Right hindlimb (tissue), 1 donor: ENCODE measurements around the gene MCM9.

Experiments used
- DNase-seq: peaks from one replicate; pipeline ENCODE4 v3.0.0-alpha.2; 2018

MCM9 gene

DNA sequence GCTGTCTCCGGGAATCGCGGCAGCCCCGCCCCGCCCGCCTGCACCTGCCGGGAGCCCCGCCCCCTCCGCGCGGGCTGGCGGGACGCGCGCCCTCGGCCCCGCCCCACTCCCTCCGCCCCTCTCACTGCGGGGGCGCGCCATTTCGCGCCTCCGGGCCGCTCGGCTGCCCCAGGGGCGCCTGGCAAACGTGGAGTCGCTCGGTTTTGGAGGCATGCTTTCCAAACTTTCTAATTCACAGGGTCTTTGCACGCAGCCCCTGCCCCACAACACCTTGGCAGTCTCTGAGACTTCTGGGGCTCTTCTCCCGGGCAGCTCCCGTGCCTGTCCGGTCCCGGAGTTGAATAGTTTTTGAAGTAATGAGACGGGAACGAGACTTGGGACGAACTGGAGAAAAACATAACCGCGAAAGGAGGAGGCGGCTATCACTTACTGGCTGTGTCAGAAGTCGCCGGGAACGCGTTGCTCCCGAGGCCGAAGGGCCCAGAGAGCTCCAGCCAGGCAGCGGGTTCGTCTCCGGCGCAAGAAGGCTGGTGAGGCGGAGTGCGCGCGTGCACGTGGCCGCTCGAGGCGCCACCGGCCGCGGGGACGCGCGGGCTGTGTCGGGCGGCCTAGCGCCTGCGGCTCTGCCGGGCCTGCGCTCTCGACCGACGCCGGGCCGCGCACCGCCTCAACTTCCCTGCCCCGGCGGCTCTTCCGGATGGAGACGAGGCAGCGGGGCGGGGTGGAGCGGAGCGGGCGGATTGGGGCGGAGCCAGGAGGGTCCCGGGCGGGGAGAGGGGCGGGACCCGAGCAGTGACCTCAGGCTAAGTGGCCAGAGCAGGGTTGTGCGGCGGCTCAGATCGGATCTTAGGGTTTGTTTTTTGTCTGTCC is at the start of gene MCM9:
Gene MCM9 (minus strand): TSS at position 699 of the 870 bp plus-strand sequence. CDS start 3,436 bp downstream, outside the sequence.
- peak; percentile 94 for DNase-seq

DNA sequence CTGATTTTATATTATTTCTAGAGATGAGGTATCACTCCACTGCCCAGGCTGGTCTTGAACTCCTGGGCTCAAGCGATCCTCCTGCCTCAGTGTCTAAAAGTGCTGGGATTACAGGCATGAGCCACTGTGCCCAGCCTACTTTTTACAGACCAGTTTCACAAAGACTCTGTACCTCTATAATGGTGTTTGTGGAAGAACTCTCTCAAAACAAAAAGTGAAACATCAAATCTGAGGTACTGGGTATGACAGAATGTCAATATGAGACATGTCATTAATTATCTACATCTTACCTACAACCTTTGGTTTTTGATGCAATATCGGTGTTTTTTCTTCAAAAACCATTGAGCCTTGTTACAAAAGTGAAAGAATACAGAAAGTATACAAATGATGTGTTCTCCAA is 49.4 kb upstream of the MCM9 start:
- DNase-seq, result no peak

- no peak for DNase-seq
Observed at GRCh38 chr6:118982575-118982911, 47.6 kb upstream of the MCM9 start.

- no peak for DNase-seq
Observed at GRCh38 chr6:118981884-118982574, 47.1 kb upstream of the MCM9 start.

GRCh38 chr6:118980063-118980462 is 45.1 kb upstream of the MCM9 start:
- DNase-seq, result no peak

- no peak for DNase-seq
Observed at GRCh38 chr6:118974790-118975189, 39.8 kb upstream of the MCM9 start.

DNA sequence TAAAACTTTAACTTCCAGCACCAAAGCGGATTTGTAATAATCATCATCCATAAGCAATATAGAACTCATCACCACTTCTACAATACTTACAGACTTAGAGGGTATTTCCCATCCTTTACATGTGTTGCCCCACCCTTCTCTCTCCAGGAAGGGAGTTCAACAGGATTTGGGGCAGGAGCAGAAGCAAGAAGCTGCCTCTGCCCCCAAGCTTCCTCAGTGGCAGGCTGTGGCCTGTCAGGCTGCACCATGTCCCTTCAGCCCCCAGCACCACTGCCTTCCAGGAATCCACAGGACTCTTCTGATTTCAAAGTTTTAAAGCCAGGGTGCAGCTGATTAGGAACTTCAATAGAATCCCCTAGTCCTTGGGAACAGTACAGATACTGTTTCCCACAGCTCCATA is 36.7 kb upstream of the MCM9 start:
- no peak for DNase-seq

- DNase-seq, result no peak
Observed at GRCh38 chr6:118970866-118971265, 35.9 kb upstream of the MCM9 start.

DNA sequence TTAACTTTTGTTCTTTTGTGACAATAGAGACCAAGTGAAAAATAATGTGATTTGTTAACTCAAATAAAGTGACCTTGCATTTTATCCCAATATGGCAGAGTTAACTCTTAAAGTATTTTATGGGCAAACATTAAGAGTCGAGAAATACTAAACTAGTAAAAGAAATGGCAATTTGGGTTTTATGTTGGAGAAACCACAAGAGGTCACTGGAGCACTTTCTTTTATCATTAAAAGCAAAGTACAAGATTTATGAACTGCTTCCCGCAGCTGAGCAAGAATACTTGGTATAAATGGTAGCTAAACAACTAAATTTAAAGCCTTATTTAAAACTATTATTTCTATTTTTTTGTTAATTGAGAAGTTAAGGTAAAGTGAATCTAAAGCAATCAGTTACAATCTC is 33.5 kb upstream of the MCM9 start:
- DNase-seq, result no peak

DNA sequence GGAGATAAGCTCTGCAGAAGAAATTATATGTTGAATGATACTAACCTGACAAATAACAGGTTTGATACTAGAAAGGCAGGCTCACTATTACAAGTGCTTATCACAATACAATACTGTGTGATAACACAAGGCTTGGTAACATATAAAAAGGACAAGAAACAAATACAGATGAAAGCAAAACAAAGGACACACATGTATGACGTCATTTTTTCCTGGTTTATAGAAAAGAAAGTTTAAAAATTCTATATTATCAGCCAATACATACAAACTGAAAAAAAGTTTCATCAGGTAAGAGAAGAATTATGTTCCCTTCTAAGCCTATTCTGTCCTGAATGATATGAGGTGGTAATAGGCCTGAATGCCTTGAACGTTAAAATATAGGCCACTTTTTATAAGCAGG is 32.3 kb upstream of the MCM9 start:
- no peak for DNase-seq

- DNase-seq, result no peak
Observed at GRCh38 chr6:118965843-118966370, 30.9 kb upstream of the MCM9 start.

DNA sequence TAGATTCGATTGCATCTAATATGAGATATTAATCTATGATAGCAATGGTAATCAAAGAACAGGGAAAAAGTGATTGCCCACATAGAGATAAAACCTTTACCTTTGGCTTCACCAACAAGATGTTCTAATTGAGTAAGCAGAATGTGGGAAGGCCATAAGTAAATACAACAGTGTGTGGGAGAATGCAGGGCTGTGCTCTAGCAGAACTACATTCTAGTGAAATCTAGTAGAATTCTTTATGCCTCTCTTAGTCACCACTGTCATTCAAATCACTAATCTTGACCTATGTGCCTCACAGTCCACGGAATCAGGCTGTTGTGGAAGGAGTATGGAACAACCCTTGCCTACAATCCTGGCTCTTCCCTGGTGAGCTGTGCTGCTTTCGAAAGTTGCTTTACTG is 30.4 kb upstream of the MCM9 start:
- DNase-seq, result no peak

GRCh38 chr6:118963003-118963402 is 28.0 kb upstream of the MCM9 start:
- DNase-seq, result no peak

- DNase-seq, result no peak
Observed at GRCh38 chr6:118959903-118960302, 24.9 kb upstream of the MCM9 start.

GRCh38 chr6:118953391-118953790 is 18.4 kb upstream of the MCM9 start:
- DNase-seq, result no peak

- DNase-seq, result no peak
Observed at GRCh38 chr6:118952683-118953082, 17.7 kb upstream of the MCM9 start.

GRCh38 chr6:118945217-118945616 is 10.3 kb upstream of the MCM9 start:
- DNase-seq, result no peak

DNA sequence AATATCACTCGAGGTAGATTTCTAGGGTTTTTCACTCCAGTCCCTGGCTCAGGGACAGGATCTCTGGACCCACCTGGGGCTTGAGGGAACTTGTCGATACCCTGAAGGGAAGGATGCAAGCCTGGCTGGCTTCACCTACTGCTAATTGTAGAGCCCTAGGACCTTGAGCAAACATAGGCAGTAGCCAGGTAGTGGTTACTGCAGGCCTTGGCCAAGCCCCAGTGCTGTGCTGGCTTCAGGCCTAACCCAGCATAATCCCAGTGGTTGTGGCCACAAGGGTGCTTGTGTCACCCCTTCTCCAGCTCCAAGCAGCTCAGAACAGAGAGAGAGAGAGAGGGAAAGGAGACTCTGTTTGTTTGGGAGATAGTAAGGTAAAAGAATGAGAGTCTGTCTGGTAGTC is 5.8 kb upstream of the MCM9 start:
- no peak for DNase-seq

DNA sequence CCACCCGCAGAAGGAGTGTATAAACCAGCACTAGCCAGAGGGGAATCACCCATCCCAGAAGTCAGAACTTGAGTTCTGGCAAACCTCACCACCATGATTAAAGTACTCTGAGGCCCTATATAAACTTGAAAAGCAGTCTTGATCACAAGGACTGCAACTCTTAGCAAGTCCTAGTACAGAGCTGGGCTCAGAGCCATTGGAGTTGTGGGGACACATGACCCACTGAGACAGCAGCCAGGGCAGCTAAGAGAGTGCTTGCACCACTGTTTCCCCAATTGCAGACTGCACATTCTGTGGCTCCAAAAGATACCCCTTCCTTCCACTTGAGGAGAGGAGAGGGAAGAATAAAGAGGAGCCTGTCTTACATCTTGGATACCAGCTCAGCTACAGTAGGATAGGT is 4.7 kb upstream of the MCM9 start:
- no peak for DNase-seq

- DNase-seq, result no peak
Observed at GRCh38 chr6:118935978-118936703, 1.2 kb upstream of the MCM9 start.

GRCh38 chr6:118935331-118935668 is 341 bp upstream of the MCM9 start:
- DNase-seq, result no peak

- DNase-seq, result no peak
Observed at GRCh38 chr6:118933855-118934460, 1.0 kb downstream of the MCM9 start.

- no peak for DNase-seq
Observed at GRCh38 chr6:118932421-118932820, 2.5 kb downstream of the MCM9 start.
